ENCODE results near the gene TEAD3.

- TF ChIP-seq EZH2 (IDR thresholded peaks at IDR 0.05) (no peak), POLR2AphosphoS5 (IDR thresholded peaks at IDR 0.05; ENCODE audit: borderline replicate concordance, low read depth, low read length) (no peak)
Measured at GRCh38 chr6:35496841-35497570, at the start of gene TEAD3.
